Colonic mucosa (tissue), 4 donors: Measurements from ENCODE around the gene RAP1GAP2. TPM values are rescaled to one million over a fixed set of nuclear protein-coding genes. Genes with fewer than 3 reads are reported as not detected.

Experiments
- DNase-seq: peaks from one replicate; pipeline ENCODE4 v3.0.0-alpha.2; 2020
- H3K27ac ChIP-seq: fragments of 200-600 bp; one replicate; pipeline ENCODE4 v1.8.0; 2021
- H3K27me3 ChIP-seq: fragments of 200-600 bp; one replicate; pipeline ENCODE4 v1.8.0; 2021
- H3K36me3 ChIP-seq: fragments of 200-600 bp; one replicate; pipeline ENCODE4 v1.8.0; 2021
- H3K4me1 ChIP-seq: fragments of 200-600 bp; one replicate; pipeline ENCODE4 v1.8.0; 2021; ENCODE audit warnings: mild to moderate bottlenecking
- H3K4me3 ChIP-seq: fragments of 200-600 bp; one replicate; pipeline ENCODE4 v1.8.0; 2021
- H3K9ac ChIP-seq, 2 donors: one replicate each; pipeline ENCODE4 v1.7.0; 2013; ENCODE audit warnings: control low read depth in 2 of 2, low read depth in 2 of 2, low read length in 2 of 2
- H3K9me3 ChIP-seq: fragments of 200-600 bp; one replicate; pipeline ENCODE4 v1.8.0; 2021
- CTCF ChIP-seq: fragments of 200-600 bp; IDR thresholded peaks from one replicate; pipeline ENCODE4 v1.8.0; 2022; ENCODE audit warnings: antibody characterized with exemption, mild to moderate bottlenecking
- intact Hi-C: fragments of 100-400 bp; cut with DNase I; formaldehyde crosslinking; loops from one replicate; pipeline ENCODE4 v1.14.1; 2022
- total RNA-seq, 2 donors: library from RNA; stranded (reverse); fragmentation: NEBNext Ultra II Directional in 1 of 2; extraction: Animal tissue kit (Norgen Biotek cat#: 25700) in 1 of 2; gene quantifications; one replicate each; pipeline ENCODE4 v1.2.1, GENCODE V29; 2021
- donor health status: healthy.
- donor health status: DM: no; HTN: no; CAD: no.
- donor health status: DM: no; HTN: no; CAD: no.

The RAP1GAP2 gene
- total RNA-seq, 2 donors from 2014 or later: 45.2 to 45.4 TPM

GRCh38 chr17:2926019-2926650, 129.9 kb downstream of the RAP1GAP2 start:
- Histone ChIP-seq H3K27ac (no peak overlapping the region), H3K4me1 (no peaks in the 10 kb centered on the region), H3K9me3 (no peaks in the 10 kb centered on the region), H3K9ac (no peak overlapping the region), H3K4me3 (no peak overlapping the region), H3K27me3 (no peaks in the 10 kb centered on the region), H3K36me3 (no peaks in the 10 kb centered on the region)
- no peak for TF ChIP-seq CTCF
- intact Hi-C loops: loop anchor here (5.0 kb wide), 1 partner anchor 69 kb away; no protein-coding TSS in a partner anchor
- DNase-seq: no peak

GRCh38 chr17:2928294-2928890, 132.2 kb downstream of the RAP1GAP2 start:
- Histone ChIP-seq H3K27ac (no peak overlapping the region), H3K4me3 (no peak overlapping the region), H3K9me3 (no peaks in the 10 kb centered on the region), H3K27me3 (no peaks in the 10 kb centered on the region), H3K9ac (no peak overlapping the region), H3K4me1 (no peaks in the 10 kb centered on the region), H3K36me3 (no peaks in the 10 kb centered on the region)
- TF ChIP-seq CTCF: no peak
- no peak for DNase-seq
- intact Hi-C loops: loop anchor here (5.0 kb wide), 1 partner anchor 71 kb away; no protein-coding TSS in a partner anchor

- peak; percentile 68 for DNase-seq
- Histone ChIP-seq H3K4me1 (no peaks in the 10 kb centered on the region), H3K27me3 (no peaks in the 10 kb centered on the region), H3K36me3 (no peaks in the 10 kb centered on the region), H3K9me3 (no peaks in the 10 kb centered on the region), H3K27ac (peak overlapping the region; percentile 15), H3K9ac (peak overlapping the region in 1 of 2 donors; percentile 26), H3K4me3 (no peak overlapping the region)
- intact Hi-C loops: loop anchor here (5.0 kb wide), 1 partner anchor 73 kb away; no protein-coding TSS in a partner anchor
- TF ChIP-seq CTCF: peak; percentile 86
Observed at GRCh38 chr17:2929881-2930533, 133.8 kb downstream of the RAP1GAP2 start.

- DNase-seq: no peak
- H3K4me3 ChIP-seq: no peak overlapping the region
- H3K27me3 ChIP-seq: no peaks in the 10 kb centered on the region
- H3K36me3 ChIP-seq: no peaks in the 10 kb centered on the region
- no peak for TF ChIP-seq CTCF
- H3K9me3 ChIP-seq: no peaks in the 10 kb centered on the region
- no peaks in the 10 kb centered on the region for H3K4me1 ChIP-seq
- H3K9ac ChIP-seq: no peak overlapping the region
- no peak overlapping the region for H3K27ac ChIP-seq
- intact Hi-C loops: no loop called here
Observed at GRCh38 chr17:2931876-2932275, 135.6 kb downstream of the RAP1GAP2 start.

- Histone ChIP-seq H3K27ac (no peak overlapping the region), H3K9ac (no peak overlapping the region), H3K27me3 (no peaks in the 10 kb centered on the region), H3K9me3 (no peaks in the 10 kb centered on the region), H3K36me3 (no peaks in the 10 kb centered on the region), H3K4me1 (no peaks in the 10 kb centered on the region), H3K4me3 (no peak overlapping the region)
- no peak for TF ChIP-seq CTCF
- intact Hi-C loops: no loop called here
- DNase-seq: no peak
Observed at GRCh38 chr17:2932946-2933345, 136.7 kb downstream of the RAP1GAP2 start.
